ENCODE results near the gene EPHB2.

DNA sequence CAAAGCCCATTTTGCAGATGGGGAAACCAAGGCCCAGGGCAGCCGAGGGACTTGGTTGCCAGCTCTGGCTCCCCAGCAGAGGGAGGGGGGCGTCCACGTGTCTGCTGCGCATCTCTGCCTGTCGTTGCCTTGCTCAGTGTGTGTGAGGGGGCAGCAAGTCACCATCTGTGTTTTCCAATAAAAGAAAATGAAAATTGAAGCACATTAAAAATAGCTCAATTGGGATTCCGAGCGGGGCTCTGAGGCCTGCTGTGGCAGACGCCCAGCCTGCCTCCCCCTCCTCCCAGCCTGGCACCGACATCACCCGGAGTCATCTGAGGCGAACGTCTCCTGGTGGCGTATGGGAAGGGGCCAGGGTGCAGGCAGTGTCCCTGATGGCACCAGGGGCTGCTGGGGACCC lies 51.2 kb downstream of the EPHB2 start:
- TF ChIP-seq, protein P1, sequence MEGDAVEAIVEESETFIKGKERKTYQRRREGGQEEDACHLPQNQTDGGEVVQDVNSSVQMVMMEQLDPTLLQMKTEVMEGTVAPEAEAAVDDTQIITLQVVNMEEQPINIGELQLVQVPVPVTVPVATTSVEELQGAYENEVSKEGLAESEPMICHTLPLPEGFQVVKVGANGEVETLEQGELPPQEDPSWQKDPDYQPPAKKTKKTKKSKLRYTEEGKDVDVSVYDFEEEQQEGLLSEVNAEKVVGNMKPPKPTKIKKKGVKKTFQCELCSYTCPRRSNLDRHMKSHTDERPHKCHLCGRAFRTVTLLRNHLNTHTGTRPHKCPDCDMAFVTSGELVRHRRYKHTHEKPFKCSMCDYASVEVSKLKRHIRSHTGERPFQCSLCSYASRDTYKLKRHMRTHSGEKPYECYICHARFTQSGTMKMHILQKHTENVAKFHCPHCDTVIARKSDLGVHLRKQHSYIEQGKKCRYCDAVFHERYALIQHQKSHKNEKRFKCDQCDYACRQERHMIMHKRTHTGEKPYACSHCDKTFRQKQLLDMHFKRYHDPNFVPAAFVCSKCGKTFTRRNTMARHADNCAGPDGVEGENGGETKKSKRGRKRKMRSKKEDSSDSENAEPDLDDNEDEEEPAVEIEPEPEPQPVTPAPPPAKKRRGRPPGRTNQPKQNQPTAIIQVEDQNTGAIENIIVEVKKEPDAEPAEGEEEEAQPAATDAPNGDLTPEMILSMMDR (IDR thresholded peaks at IDR 0.05) = no peak
- no peak for TF ChIP-seq POLR2A (IDR thresholded peaks at IDR 0.05)
